Activated naive CD4-positive, alpha-beta T cell treated with anti-CD3 and anti-CD28 coated beads for 36 hours (primary cell): Measurements from ENCODE around the gene EGFR. TPM values are rescaled to one million over a fixed set of nuclear protein-coding genes. Genes with fewer than 3 reads are reported as not detected.

ENCODE experiments used
- CTCF ChIA-PET: fragments of 350-600 bp; sonication (Branson Sonifier 250); formaldehyde crosslinking; loops from one replicate; lab custom pipeline; 2021; ENCODE audit warnings: antibody characterized with exemption; lab: Charles Lee
- DNase-seq: peaks from one replicate; pipeline ENCODE4 v3.0.0-alpha.2; 2020
- H3K27ac Mint-ChIP-seq: one replicate; pipeline ENCODE4 v1.8.0; 2021; ENCODE audit warnings: mild to moderate bottlenecking, mixed read lengths
- H3K27me3 Mint-ChIP-seq: one replicate; pipeline ENCODE4 v1.8.0; 2021; ENCODE audit warnings: low read depth, mixed read lengths
- H3K36me3 Mint-ChIP-seq: one replicate; pipeline ENCODE4 v1.8.0; 2021; ENCODE audit warnings: low read depth, mixed read lengths
- H3K4me1 Mint-ChIP-seq: one replicate; pipeline ENCODE4 v1.8.0; 2021; ENCODE audit warnings: low read depth, mixed read lengths
- H3K4me3 Mint-ChIP-seq: one replicate; pipeline ENCODE4 v1.8.0; 2021; ENCODE audit warnings: mild to moderate bottlenecking, moderate library complexity, mixed read lengths
- H3K9me3 Mint-ChIP-seq: one replicate; pipeline ENCODE4 v1.8.0; 2021; ENCODE audit warnings: mixed read lengths
- intact Hi-C: fragments of 100-400 bp; cut with micrococcal nuclease; formaldehyde crosslinking; loops from one replicate; pipeline ENCODE4 v1.15.1; 2023
- total RNA-seq, 2 experiments: library from RNA; stranded (reverse); gene quantifications; one replicate each; pipeline ENCODE4 v1.2.3, GENCODE V29; 2021

Gene EGFR
- total RNA-seq, 2 experiments from 2014 or later = not detected

GRCh38 chr7:55236476-55236875, 217.7 kb downstream of the EGFR start:
- H3K4me1 Mint-ChIP-seq = no peaks in the 10 kb centered on the region
- CTCF ChIA-PET = no interaction called here
- H3K4me3 Mint-ChIP-seq = no peak overlapping the region
- no peak overlapping the region for H3K27ac Mint-ChIP-seq
- peaks cover 4% of the 10 kb centered on the region for H3K27me3 Mint-ChIP-seq
- no peak for DNase-seq
- intact Hi-C loops = no loop called here
- no peaks in the 10 kb centered on the region for H3K9me3 Mint-ChIP-seq
- no peaks in the 10 kb centered on the region for H3K36me3 Mint-ChIP-seq

GRCh38 chr7:55237156-55237893, 218.5 kb downstream of the EGFR start:
- DNase-seq = no peak
- H3K27ac Mint-ChIP-seq = no peak overlapping the region
- H3K9me3 Mint-ChIP-seq = no peaks in the 10 kb centered on the region
- CTCF ChIA-PET = no interaction called here
- no peaks in the 10 kb centered on the region for H3K36me3 Mint-ChIP-seq
- intact Hi-C loops = no loop called here
- H3K4me1 Mint-ChIP-seq = no peaks in the 10 kb centered on the region
- H3K27me3 Mint-ChIP-seq = peaks cover 4% of the 10 kb centered on the region
- no peak overlapping the region for H3K4me3 Mint-ChIP-seq

- H3K9me3 Mint-ChIP-seq = no peaks in the 10 kb centered on the region
- H3K4me1 Mint-ChIP-seq = no peaks in the 10 kb centered on the region
- no peak overlapping the region for H3K4me3 Mint-ChIP-seq
- CTCF ChIA-PET = interaction anchor here (1.4 kb wide), 1 partner anchor 16 kb away, joined by 10 read pairs; no protein-coding TSS in a partner anchor
- H3K36me3 Mint-ChIP-seq = no peaks in the 10 kb centered on the region
- intact Hi-C loops = no loop called here
- peaks cover 2% of the 10 kb centered on the region for H3K27me3 Mint-ChIP-seq
- no peak overlapping the region for H3K27ac Mint-ChIP-seq
- DNase-seq = no peak
These were observed 220.6 kb downstream of the EGFR start for GRCh38 chr7:55239406-55239805.

- Mint-ChIP-seq H3K4me1 (no peaks in the 10 kb centered on the region), H3K4me3 (no peak overlapping the region), H3K27me3 (no peaks in the 10 kb centered on the region), H3K27ac (no peak overlapping the region), H3K9me3 (no peaks in the 10 kb centered on the region), H3K36me3 (no peaks in the 10 kb centered on the region)
- CTCF ChIA-PET = no interaction called here
- DNase-seq = no peak
- intact Hi-C loops = no loop called here
These were observed 221.8 kb downstream of the EGFR start for GRCh38 chr7:55240418-55241142.

- Mint-ChIP-seq H3K27ac (no peak overlapping the region), H3K9me3 (no peaks in the 10 kb centered on the region), H3K27me3 (peaks cover 2% of the 10 kb centered on the region), H3K4me1 (no peaks in the 10 kb centered on the region), H3K4me3 (no peak overlapping the region), H3K36me3 (no peaks in the 10 kb centered on the region)
- no peak for DNase-seq
- CTCF ChIA-PET = no interaction called here
- intact Hi-C loops = no loop called here
These were observed 223.1 kb downstream of the EGFR start for GRCh38 chr7:55241958-55242357.

GRCh38 chr7:55242613-55243012, 223.8 kb downstream of the EGFR start:
- no peaks in the 10 kb centered on the region for H3K9me3 Mint-ChIP-seq
- intact Hi-C loops = no loop called here
- H3K36me3 Mint-ChIP-seq = no peaks in the 10 kb centered on the region
- no peaks in the 10 kb centered on the region for H3K4me1 Mint-ChIP-seq
- DNase-seq = no peak
- peaks cover 2% of the 10 kb centered on the region for H3K27me3 Mint-ChIP-seq
- H3K4me3 Mint-ChIP-seq = no peak overlapping the region
- H3K27ac Mint-ChIP-seq = no peak overlapping the region
- CTCF ChIA-PET = interaction anchor here (0.6 kb wide), 1 partner anchor 227 kb away, joined by 3 read pairs; no protein-coding TSS in a partner anchor

- no peak for DNase-seq
- Mint-ChIP-seq H3K27ac (no peak overlapping the region), H3K4me1 (no peaks in the 10 kb centered on the region), H3K4me3 (no peak overlapping the region), H3K9me3 (no peaks in the 10 kb centered on the region), H3K27me3 (peaks cover 5% of the 10 kb centered on the region), H3K36me3 (no peaks in the 10 kb centered on the region)
- CTCF ChIA-PET = interaction anchor here (3.1 kb wide), 1 partner anchor 10 kb away, joined by 11 read pairs; no protein-coding TSS in a partner anchor
- intact Hi-C loops = no loop called here
These were observed 225.4 kb downstream of the EGFR start for GRCh38 chr7:55244006-55244745.

GRCh38 chr7:55245271-55245723, 226.5 kb downstream of the EGFR start:
- intact Hi-C loops = no loop called here
- DNase-seq = no peak
- CTCF ChIA-PET = interaction anchor here (3.1 kb wide), 1 partner anchor 9 kb away, joined by 11 read pairs; no protein-coding TSS in a partner anchor
- no peak overlapping the region for H3K27ac Mint-ChIP-seq
- no peaks in the 10 kb centered on the region for H3K4me1 Mint-ChIP-seq
- no peaks in the 10 kb centered on the region for H3K36me3 Mint-ChIP-seq
- H3K27me3 Mint-ChIP-seq = peaks cover 8% of the 10 kb centered on the region
- no peak overlapping the region for H3K4me3 Mint-ChIP-seq
- H3K9me3 Mint-ChIP-seq = no peaks in the 10 kb centered on the region

- Mint-ChIP-seq H3K27me3 (peaks cover 12% of the 10 kb centered on the region), H3K4me1 (no peaks in the 10 kb centered on the region), H3K9me3 (no peaks in the 10 kb centered on the region), H3K36me3 (no peaks in the 10 kb centered on the region), H3K4me3 (no peak overlapping the region), H3K27ac (no peak overlapping the region)
- CTCF ChIA-PET = interaction anchor here (3.1 kb wide), 1 partner anchor 8 kb away, joined by 11 read pairs; no protein-coding TSS in a partner anchor
- intact Hi-C loops = no loop called here
- no peak for DNase-seq
These were observed 227.4 kb downstream of the EGFR start for GRCh38 chr7:55246171-55246570.

GRCh38 chr7:55247428-55247827, 228.6 kb downstream of the EGFR start:
- Mint-ChIP-seq H3K4me1 (no peaks in the 10 kb centered on the region), H3K27ac (no peak overlapping the region), H3K4me3 (no peak overlapping the region), H3K27me3 (peaks cover 19% of the 10 kb centered on the region), H3K9me3 (no peaks in the 10 kb centered on the region), H3K36me3 (no peaks in the 10 kb centered on the region)
- intact Hi-C loops = no loop called here
- CTCF ChIA-PET = interaction anchor here (1.2 kb wide), 1 partner anchor 474 kb away, joined by 3 read pairs; no protein-coding TSS in a partner anchor
- no peak for DNase-seq

GRCh38 chr7:55248526-55248925, 229.7 kb downstream of the EGFR start:
- Mint-ChIP-seq H3K4me3 (no peak overlapping the region), H3K27ac (no peak overlapping the region), H3K36me3 (no peaks in the 10 kb centered on the region), H3K9me3 (no peaks in the 10 kb centered on the region), H3K27me3 (peaks cover 30% of the 10 kb centered on the region), H3K4me1 (no peaks in the 10 kb centered on the region)
- CTCF ChIA-PET = interaction anchor here (0.7 to 1.2 kb wide), 2 partner anchors 38 to 475 kb away, joined by 3 read pairs; no protein-coding TSS in a partner anchor
- DNase-seq = no peak
- intact Hi-C loops = no loop called here

- Mint-ChIP-seq H3K27ac (no peak overlapping the region), H3K9me3 (no peaks in the 10 kb centered on the region), H3K36me3 (no peaks in the 10 kb centered on the region), H3K4me3 (no peak overlapping the region), H3K27me3 (peaks cover 39% of the 10 kb centered on the region), H3K4me1 (peaks cover under 1% of the 10 kb centered on the region)
- no peak for DNase-seq
- CTCF ChIA-PET = interaction anchor here (0.7 to 1.2 kb wide), 3 partner anchors 39 to 476 kb away, joined by 3 read pairs; no protein-coding TSS in a partner anchor
- intact Hi-C loops = no loop called here
These were observed 230.5 kb downstream of the EGFR start for GRCh38 chr7:55249332-55249731.
